Loucy (cell line): ENCODE results near the gene NECTIN3.

Experiments
- H2AFZ ChIP-seq: fragments of 200-600 bp; sonication (generic); 2 replicates; pipeline ENCODE4 v1.6.0; 2016; ENCODE audit warnings: antibody characterized with exemption, mild to moderate bottlenecking, low read length, moderate library complexity
- H3F3A ChIP-seq: fragments of 200-600 bp; 2 replicates; pipeline ENCODE4 v1.6.0; 2016; ENCODE audit warnings: antibody characterized with exemption, low read depth, mild to moderate bottlenecking
- H3K27me3 ChIP-seq: fragments of 200-600 bp; sonication (generic); 2 replicates; pipeline ENCODE4 v1.6.1; 2014; ENCODE audit warnings: low read length, mild to moderate bottlenecking; ENCODE audit not compliant: insufficient read depth, poor library complexity, severe bottlenecking
- H3K36me3 ChIP-seq: fragments of 200-600 bp; sonication (generic); 2 replicates; pipeline ENCODE4 v1.6.1; 2016; ENCODE audit warnings: low read length; ENCODE audit not compliant: insufficient read depth
- H3K4me1 ChIP-seq: fragments of 200-600 bp; sonication (generic); 2 replicates; pipeline ENCODE4 v1.5.1; 2014; ENCODE audit warnings: low read length, mild to moderate bottlenecking; ENCODE audit not compliant: insufficient read depth, poor library complexity, severe bottlenecking
- H3K4me2 ChIP-seq: fragments of 200-600 bp; sonication (generic); 2 replicates; pipeline ENCODE4 v1.6.0; 2014; ENCODE audit warnings: antibody characterized with exemption, low read length, low read depth, mild to moderate bottlenecking; ENCODE audit not compliant: poor library complexity, severe bottlenecking
- H3K4me3 ChIP-seq: fragments of 200-600 bp; sonication (generic); 2 replicates; pipeline ENCODE4 v1.5.1; 2014; ENCODE audit warnings: low read length, mild to moderate bottlenecking, mixed read lengths; ENCODE audit not compliant: poor library complexity, severe bottlenecking
- H3K79me2 ChIP-seq: fragments of 200-600 bp; sonication (generic); 2 replicates; pipeline ENCODE4 v1.6.1; 2014; ENCODE audit warnings: low read length; ENCODE audit not compliant: insufficient read depth
- H3K9ac ChIP-seq: fragments of 200-600 bp; sonication (generic); 2 replicates; pipeline ENCODE4 v1.6.0; 2014; ENCODE audit warnings: mild to moderate bottlenecking, low read depth, low read length, moderate library complexity; ENCODE audit not compliant: poor library complexity, severe bottlenecking
- H3K9me2 ChIP-seq: fragments of 200-600 bp; sonication (generic); replicated peaks from 2 replicates; pipeline ENCODE4 v1.6.1; 2016; ENCODE audit warnings: low read depth, low read length, mixed read lengths
- H3K9me3 ChIP-seq: fragments of 200-600 bp; sonication (generic); 2 replicates; pipeline ENCODE4 v1.6.1; 2014; ENCODE audit warnings: mild to moderate bottlenecking, antibody characterized with exemption, low read length, low read depth; ENCODE audit not compliant: insufficient read depth
- H4K20me1 ChIP-seq: fragments of 200-600 bp; sonication (generic); 2 replicates; pipeline ENCODE4 v1.6.0; 2014; ENCODE audit warnings: antibody characterized with exemption, low read length, mild to moderate bottlenecking; ENCODE audit not compliant: insufficient read depth, poor library complexity, severe bottlenecking
- CTCF ChIP-seq: fragments of 200-600 bp; sonication (generic); conservative IDR thresholded peaks from 2 replicates; pipeline ENCODE4 v1.5.1; 2014; ENCODE audit warnings: mild to moderate bottlenecking, antibody characterized with exemption, low read length
- EZH2phosphoT487 ChIP-seq: fragments of 200-600 bp; IDR thresholded peaks from 2 replicates; pipeline ENCODE4 v1.6.1; 2018; ENCODE audit warnings: antibody characterized with exemption, mild to moderate bottlenecking, moderate library complexity, borderline replicate concordance

Gene NECTIN3

DNA sequence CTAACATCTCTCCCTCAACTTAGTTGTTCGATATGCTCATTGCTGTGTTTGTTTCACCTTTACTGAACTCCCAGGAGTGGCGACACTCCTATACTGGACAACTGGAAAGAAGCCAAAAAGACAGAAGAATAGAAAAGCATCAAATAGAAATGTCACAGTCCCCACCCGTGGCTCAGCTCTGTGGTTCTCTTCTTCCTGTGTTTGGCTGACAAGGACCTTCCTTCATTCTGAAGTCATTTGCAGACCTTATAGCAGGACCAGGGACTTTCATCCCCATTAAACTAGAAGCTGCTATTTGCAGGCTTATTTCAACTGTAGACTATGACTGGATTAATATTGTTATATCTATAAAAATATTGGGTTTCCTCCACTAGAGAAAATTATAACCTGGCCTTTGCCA, 125.9 kb downstream of the NECTIN3 start:
- H3K4me2 ChIP-seq, result peak overlapping the region; percentile 14
- H3K27me3 ChIP-seq, result no peaks in the 10 kb centered on the region
- no peak overlapping the region for H3K4me3 ChIP-seq
- TF ChIP-seq CTCF, result no peak
- no peak for TF ChIP-seq EZH2phosphoT487
- no peaks in the 10 kb centered on the region for H3K36me3 ChIP-seq
- no peak overlapping the region for H3K9ac ChIP-seq
- no peaks in the 10 kb centered on the region for H3K9me2 ChIP-seq
- H2AFZ ChIP-seq, result no peak overlapping the region
- H3K4me1 ChIP-seq, result peaks cover 9% of the 10 kb centered on the region
- no peaks in the 10 kb centered on the region for H3F3A ChIP-seq
- H3K79me2 ChIP-seq, result no peaks in the 10 kb centered on the region
- no peaks in the 10 kb centered on the region for H3K9me3 ChIP-seq
- H4K20me1 ChIP-seq, result no peaks in the 10 kb centered on the region

GRCh38 chr3:111200027-111200426, 128.4 kb downstream of the NECTIN3 start:
- no peaks in the 10 kb centered on the region for H3F3A ChIP-seq
- no peak overlapping the region for H2AFZ ChIP-seq
- no peaks in the 10 kb centered on the region for H3K27me3 ChIP-seq
- H3K9me3 ChIP-seq, result no peaks in the 10 kb centered on the region
- H3K9ac ChIP-seq, result no peak overlapping the region
- no peaks in the 10 kb centered on the region for H4K20me1 ChIP-seq
- no peak overlapping the region for H3K4me2 ChIP-seq
- TF ChIP-seq CTCF (no peak), EZH2phosphoT487 (no peak)
- no peaks in the 10 kb centered on the region for H3K9me2 ChIP-seq
- H3K36me3 ChIP-seq, result no peaks in the 10 kb centered on the region
- no peak overlapping the region for H3K4me3 ChIP-seq
- no peaks in the 10 kb centered on the region for H3K79me2 ChIP-seq
- peaks cover 9% of the 10 kb centered on the region for H3K4me1 ChIP-seq

DNA sequence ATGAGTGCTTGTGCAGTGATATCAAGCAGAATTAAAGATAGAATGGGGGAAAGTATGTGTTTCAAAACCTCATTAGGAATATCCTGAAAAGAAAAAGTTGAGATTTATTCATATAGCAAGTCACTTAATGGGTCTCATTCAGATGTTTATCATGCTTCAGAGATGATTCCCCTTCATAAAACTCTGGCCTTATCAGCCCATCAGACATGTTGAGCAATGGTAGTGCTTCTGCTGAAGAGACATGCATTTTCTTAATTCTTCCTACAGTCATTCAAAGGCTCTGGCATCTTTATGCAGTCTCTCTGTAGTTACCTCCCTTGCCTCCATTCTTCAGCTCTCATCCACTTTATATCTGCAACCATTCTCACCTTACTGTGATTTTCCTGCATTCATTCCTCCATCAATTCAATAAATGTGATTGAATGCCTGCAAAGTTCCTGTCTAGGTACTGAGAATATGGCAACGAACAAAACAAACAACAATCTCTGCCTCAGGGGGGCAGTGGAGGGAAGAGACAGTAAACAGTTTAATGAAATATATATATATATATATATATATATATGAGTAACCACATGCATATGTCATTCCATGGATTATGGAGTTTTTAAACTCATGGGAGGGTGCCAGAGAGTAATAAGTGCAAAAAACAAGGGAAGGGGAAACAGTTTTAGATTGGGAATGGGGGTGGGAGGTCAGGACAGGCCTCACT, 138.5 kb downstream of the NECTIN3 start:
- Histone ChIP-seq H3F3A (no peaks in the 10 kb centered on the region), H3K27me3 (no peaks in the 10 kb centered on the region), H3K4me1 (no peaks in the 10 kb centered on the region), H3K79me2 (no peaks in the 10 kb centered on the region), H3K9me2 (no peaks in the 10 kb centered on the region), H3K9me3 (no peaks in the 10 kb centered on the region), H4K20me1 (no peaks in the 10 kb centered on the region), H2AFZ (no peak overlapping the region), H3K9ac (no peak overlapping the region), H3K36me3 (no peaks in the 10 kb centered on the region), H3K4me3 (no peak overlapping the region), H3K4me2 (no peak overlapping the region)
- TF ChIP-seq CTCF (peak; percentile 24), EZH2phosphoT487 (no peak)
